ENCODE results near the gene WIZ. TPM values are rescaled to one million over a fixed set of nuclear protein-coding genes. Genes with fewer than 3 reads are reported as not detected.

The WIZ gene
- total RNA-seq, 6 donors from 2014 or later, result 28.7 to 112 (median 40.8) TPM

GRCh38 chr19:15379083-15379998 is 70.4 kb downstream of the WIZ start, which contains the start of gene AKAP8:
AKAP8 (minus strand) TSS chr19:15379787; CDS start chr19:15379731, 56 bp downstream.
- Histone ChIP-seq H3K36me3 (peaks cover 0 to under 1% (median 0%) of the 10 kb centered on the region in 4 donors), H3K4me1 (peaks cover 36 to 43% (median 39%) of the 10 kb centered on the region in 4 donors), H3K27ac (peak within 1 kb of the TSS; percentile 96 to 99 (median 98)), H3K4me3 (peak within 1 kb of the TSS; percentile 77 to 99 (median 94)), H3K27me3 (no peaks in the 10 kb centered on the region), H3K9me3 (no peaks in the 10 kb centered on the region)
- peak; percentile 98 for ATAC-seq (ENCODE audit: low FRiP score in 2 of 2)
- WGBS, 2 donors, result 0 to 1% methylated on average over 9 to 24 of the region's 111 CpGs
- TF ChIP-seq POLR2AphosphoS5 (IDR thresholded peaks at IDR 0.05) (peak; percentile 85 to 97), CTCF (IDR thresholded peaks at IDR 0.05) (peak in 3 of 6 experiments; percentile 11 to 22 (median 16)), EP300 (IDR thresholded peaks at IDR 0.05) (peak in 1 of 4 donors; percentile 18), POLR2A (IDR thresholded peaks at IDR 0.05) (peak in 3 of 4 donors; percentile 46 to 89 (median 84))
- peak; percentile 99 for DNase-seq

- Histone ChIP-seq H3K27ac (peak overlapping the region; percentile 96 to 99 (median 98)), H3K27me3 (no peaks in the 10 kb centered on the region), H3K4me1 (peaks cover 42 to 47% (median 44%) of the 10 kb centered on the region in 4 donors), H3K4me3 (peak overlapping the region; percentile 77 to 99 (median 94)), H3K36me3 (peaks cover 0 to 7% (median 3%) of the 10 kb centered on the region in 4 donors), H3K9me3 (no peaks in the 10 kb centered on the region)
- peak in 1 of 2 donors; percentile 69 for DNase-seq
- 0% methylated on average over 18 to 22 of the region's 22 CpGs for WGBS, 2 donors
- ATAC-seq (ENCODE audit: low FRiP score in 2 of 2), result peak; percentile 32 to 42
- TF ChIP-seq POLR2AphosphoS5 (IDR thresholded peaks at IDR 0.05), result no peak
- no peak for TF ChIP-seq CTCF (IDR thresholded peaks at IDR 0.05)
- no peak for TF ChIP-seq EP300 (IDR thresholded peaks at IDR 0.05)
- no peak for TF ChIP-seq POLR2A (IDR thresholded peaks at IDR 0.05)
Observed at GRCh38 chr19:15378534-15379082, 71.1 kb downstream of the WIZ start.

GRCh38 chr19:15374796-15375440 is 74.8 kb downstream of the WIZ start:
- TF ChIP-seq POLR2A (IDR thresholded peaks at IDR 0.05) (no peak), EP300 (IDR thresholded peaks at IDR 0.05) (peak in 1 of 4 donors; percentile 5)
- Histone ChIP-seq H3K27me3 (no peaks in the 10 kb centered on the region), H3K4me1 (peaks cover 35 to 39% (median 37%) of the 10 kb centered on the region in 4 donors), H3K9me3 (no peaks in the 10 kb centered on the region), H3K36me3 (peaks cover 16 to 44% (median 38%) of the 10 kb centered on the region in 4 donors), H3K27ac (peak overlapping the region; percentile 20 to 53 (median 44)), H3K4me3 (no peak overlapping the region)
- peak in 1 of 2 donors; percentile 66 for DNase-seq
- WGBS, 2 donors, result 64 to 70% methylated on average over 23 to 24 of the region's 24 CpGs
- ATAC-seq (ENCODE audit: low FRiP score in 2 of 2), result no peak

- WGBS, 2 donors, result 40 to 88% methylated on average over 1 to 15 of the region's 21 CpGs
- H3K4me1 ChIP-seq, result peaks cover 35 to 39% (median 37%) of the 10 kb centered on the region in 4 donors
- H3K4me3 ChIP-seq, result no peak overlapping the region
- TF ChIP-seq CTCF (IDR thresholded peaks at IDR 0.05) (no peak), POLR2A (IDR thresholded peaks at IDR 0.05) (no peak), POLR2AphosphoS5 (IDR thresholded peaks at IDR 0.05) (no peak), EP300 (IDR thresholded peaks at IDR 0.05) (no peak)
- peaks cover 22 to 52% (median 45%) of the 10 kb centered on the region in 4 donors for H3K36me3 ChIP-seq
- ATAC-seq (ENCODE audit: low FRiP score in 2 of 2) (no peak), DNase-seq (no peak)
- H3K9me3 ChIP-seq, result no peaks in the 10 kb centered on the region
- H3K27ac ChIP-seq, result peak overlapping the region; percentile 20 to 53 (median 44)
- no peaks in the 10 kb centered on the region for H3K27me3 ChIP-seq
Observed at GRCh38 chr19:15374105-15374651, 75.6 kb downstream of the WIZ start.
